Measurements from ENCODE around the gene NEU2.

NEU2 gene

GRCh38 chr2:233032551-233033320, at the start of gene NEU2:
NEU2 (plus strand) TSS chr2:233032672; CDS start chr2:233032672, 0 bp downstream.
- no peak for DNase-seq

GRCh38 chr2:232982926-232983668, 49.4 kb upstream of the NEU2 start:
- no peak for DNase-seq

DNA sequence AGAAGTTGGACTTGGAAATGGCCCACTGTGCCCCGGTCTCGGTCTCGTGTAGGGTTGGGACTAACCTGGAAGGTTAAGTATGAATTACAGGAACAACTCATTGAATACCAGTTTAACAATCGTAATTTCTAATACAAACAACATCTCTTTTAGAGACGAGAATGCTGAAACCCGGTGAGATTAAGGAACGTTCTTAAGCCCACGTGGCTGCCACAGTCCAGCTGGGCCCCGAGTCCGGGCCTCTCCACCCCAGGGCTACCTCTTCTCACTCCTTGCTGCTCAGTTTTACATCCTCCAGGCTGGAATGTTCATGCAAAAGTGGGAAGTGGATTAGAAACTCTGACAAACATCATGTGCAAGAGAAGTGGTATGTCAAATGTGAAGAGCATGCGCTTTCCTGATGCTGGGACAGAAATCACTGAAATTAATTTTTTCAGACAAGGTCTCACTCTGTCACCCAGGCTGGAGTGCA, 48.8 kb upstream of the NEU2 start:
- no peak for DNase-seq

DNA sequence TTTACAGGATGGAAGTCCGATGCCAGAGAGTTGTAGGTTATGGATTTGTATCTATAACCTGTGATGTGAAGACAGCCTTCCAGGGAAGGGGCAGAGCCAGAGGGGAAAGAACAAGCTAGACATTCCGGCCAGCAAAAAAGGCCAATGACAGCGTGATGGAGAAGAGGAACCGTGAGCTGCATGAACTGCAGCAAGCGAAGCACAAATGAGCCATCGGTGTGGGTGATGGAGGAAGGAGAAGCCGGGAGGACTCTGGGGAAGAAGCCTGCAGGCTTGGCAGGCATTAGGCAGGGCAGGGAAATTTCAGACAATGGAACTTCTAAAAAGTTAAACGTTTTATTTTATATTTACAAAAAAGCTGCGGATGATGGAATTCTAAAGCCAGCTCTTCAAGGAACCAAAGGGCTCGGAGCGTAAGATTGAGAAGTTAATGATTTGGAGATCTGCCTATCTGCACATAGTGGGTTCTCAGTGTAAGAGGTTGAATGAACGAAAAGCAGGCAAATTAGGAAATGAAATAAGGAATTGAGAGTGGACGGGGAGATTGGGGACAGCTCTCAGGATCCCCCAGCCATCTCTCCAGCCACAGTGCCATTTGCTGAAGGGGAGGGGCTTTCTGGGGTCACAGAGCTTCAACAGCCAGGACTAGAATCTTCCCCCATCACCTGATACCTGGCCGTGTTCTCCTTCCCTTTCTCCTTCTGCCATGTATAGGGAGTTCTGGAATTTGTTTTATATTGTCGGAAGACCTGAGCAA, 47.8 kb upstream of the NEU2 start:
- no peak for DNase-seq

DNA sequence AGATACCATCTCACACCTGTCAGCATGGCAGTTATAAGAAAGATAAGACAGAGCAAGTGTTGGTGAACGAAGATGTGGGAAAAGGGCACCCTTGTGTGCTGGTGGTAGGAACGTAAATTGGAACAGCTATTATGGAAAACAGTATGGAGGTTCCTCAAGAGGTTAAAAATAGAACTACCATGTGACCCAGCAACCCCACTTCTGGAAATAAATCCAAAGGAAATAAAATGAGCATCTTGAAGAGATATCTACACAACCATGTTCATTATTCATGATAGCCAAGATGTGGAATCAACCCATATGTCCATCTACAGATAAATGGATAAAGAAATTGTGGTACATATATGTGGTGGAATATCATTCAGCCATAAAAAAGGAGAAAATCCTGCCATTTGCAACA, 46.3 kb upstream of the NEU2 start:
- no peak for DNase-seq

DNA sequence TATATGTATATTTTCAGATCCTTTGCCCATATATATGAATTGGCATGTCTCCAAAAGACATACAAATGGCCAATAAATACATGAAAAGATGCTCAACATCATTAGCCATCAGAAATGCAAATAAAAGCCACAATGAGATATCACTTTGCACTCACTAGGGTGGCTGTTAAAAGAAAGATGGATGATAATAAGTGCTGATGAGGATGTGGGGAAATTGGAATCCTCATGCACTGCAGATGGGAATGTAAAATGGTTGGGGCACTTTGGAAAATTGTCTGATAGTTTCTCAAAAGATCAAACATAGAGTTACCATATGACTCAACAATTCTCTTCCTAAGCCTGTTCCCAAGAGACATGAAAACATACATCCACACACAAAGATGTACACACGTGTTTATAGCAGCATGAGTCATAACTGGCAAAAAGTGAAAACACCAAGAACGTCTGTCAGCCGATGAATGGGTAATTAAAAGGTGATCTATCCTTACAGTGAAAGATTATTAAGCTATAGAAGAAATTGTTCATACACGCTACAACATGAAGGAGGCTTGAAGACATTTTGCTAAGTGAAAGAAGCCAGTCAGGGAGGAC, 39.1 kb upstream of the NEU2 start:
- no peak for DNase-seq

- DNase-seq: no peak
Observed at GRCh38 chr2:232994446-232994845, 38.0 kb upstream of the NEU2 start.

- no peak for DNase-seq
Observed at GRCh38 chr2:232997749-232998665, 34.5 kb upstream of the NEU2 start.

GRCh38 chr2:232998666-232998985, 33.8 kb upstream of the NEU2 start:
- no peak for DNase-seq

DNA sequence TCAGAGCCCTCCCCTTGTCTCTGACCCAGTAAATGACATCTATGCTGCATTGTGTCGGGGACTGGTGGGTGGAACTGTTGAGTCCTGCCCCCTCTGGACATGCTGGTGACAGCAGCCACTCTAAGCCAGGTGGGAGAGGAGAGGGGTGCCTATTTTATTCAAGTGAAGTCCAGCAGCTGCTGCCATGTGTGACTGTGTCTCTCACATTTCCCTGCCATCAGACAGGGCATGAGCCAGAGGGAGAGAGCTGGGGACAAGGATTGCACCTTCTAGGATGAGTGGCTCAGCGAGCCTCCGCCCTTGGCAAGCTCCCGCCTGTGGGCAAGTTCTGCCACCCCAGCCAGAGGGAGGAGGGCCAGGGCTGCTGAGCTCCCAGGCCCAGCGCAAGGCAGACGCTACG, 33.1 kb upstream of the NEU2 start:
- DNase-seq: no peak

DNA sequence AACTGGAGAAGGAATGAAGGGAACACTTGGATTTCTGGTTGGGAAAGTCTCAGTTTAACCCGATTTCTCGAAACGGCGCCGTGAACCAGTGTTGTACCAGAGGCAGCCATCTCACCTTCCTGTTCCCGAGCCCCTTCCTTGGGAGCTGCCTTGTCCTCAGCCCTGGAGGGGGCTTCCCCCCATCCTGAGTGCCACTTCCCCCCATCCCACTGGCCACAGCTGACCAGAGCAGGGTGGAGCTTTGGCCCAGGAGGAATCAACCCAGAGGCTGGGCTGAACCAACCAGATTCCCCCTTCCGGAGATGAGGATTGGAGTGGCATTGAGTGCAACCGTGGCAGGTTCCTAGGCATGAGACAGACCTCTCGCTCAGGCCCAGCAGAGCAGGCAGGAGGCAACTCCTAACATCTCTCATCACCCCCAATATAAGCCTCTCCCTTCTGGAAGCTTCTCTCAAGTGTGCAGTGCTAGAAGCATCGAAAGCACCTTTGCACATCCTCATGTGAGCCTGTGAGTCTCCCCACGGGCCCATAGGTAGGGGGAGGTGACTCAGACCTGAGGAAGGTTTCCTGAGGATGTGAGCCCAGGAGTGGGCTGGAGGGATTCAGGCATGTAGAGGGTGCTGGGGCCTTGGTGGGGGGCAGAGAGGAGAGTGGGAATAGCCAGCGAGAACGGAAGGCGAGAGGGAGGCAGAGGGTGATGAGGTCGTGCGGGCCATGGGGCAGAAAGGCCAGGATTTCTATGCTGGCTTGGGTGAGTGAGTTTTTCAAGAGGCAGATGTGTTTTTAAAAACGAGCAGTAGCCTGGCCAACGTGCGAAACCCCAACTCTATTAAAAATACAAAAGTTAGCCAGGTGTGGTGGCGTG, 31.4 kb upstream of the NEU2 start:
- no peak for DNase-seq

- no peak for DNase-seq
Observed at GRCh38 chr2:233002829-233003657, 29.4 kb upstream of the NEU2 start.

DNA sequence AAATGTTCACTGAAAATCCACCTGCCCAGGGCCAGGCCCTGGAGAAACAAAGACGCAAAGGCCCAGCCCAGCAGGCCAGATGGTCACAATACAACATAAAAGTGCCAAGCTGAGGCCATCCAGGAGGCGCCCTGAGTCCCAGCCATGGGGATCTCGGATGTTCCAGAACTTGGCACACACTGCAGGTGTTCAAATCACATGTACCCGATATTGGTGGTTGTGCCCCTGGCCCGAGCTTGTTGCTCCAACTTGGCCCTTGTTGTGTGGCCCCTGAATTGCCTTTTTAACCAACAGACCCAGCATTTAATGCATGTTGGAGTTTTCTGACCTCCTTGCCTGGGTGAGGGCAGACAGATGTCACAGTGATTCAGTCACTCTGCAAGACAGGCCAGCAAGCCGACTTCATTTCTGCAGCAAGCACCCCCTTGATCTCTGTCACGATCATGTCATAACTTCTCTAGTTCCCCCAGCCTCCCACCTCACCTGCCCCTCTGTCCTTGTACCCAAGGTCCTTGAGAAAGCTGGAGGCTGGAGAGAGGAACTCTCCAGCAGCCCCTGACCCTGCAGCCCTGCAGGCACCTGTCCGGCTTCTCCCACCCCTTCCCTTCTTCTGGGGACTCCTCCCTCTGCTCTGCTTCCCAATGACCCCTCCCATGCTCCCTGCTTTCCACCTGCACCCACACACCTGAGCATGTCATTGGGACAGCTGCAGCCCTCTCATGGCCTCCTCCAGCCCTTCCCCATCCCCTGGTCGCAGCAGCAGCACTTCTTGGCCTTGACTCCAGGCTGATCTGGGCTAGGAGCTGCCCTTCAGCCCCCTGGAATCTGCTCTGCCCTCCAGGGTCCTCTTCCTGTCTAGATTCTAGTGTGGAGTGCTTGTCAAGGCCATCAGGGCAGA, 28.6 kb upstream of the NEU2 start:
- DNase-seq: no peak

- no peak for DNase-seq
Observed at GRCh38 chr2:233005096-233005495, 27.4 kb upstream of the NEU2 start.

GRCh38 chr2:233006648-233007047, 25.8 kb upstream of the NEU2 start:
- DNase-seq: no peak

DNA sequence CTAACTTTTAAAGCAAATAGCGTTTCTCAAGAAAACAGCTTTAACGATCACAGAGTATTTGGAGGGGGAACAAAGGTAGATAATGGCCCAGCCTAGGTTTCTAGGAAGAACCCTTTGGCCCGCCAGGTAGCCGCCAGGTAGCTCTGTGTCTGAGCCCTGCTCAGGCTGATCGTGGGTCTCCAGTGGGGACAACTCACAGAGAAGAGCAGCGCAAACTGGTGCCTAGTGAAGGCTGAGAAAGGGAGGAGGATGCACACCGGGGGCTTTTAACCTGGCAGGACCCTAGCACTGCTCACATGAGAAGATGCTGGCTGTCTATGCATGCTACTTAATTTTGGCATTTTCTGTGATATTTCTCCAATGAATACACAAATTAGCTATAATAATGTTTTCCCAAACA, 25.2 kb upstream of the NEU2 start:
- DNase-seq: no peak

GRCh38 chr2:233007739-233008138, 24.7 kb upstream of the NEU2 start:
- no peak for DNase-seq

DNA sequence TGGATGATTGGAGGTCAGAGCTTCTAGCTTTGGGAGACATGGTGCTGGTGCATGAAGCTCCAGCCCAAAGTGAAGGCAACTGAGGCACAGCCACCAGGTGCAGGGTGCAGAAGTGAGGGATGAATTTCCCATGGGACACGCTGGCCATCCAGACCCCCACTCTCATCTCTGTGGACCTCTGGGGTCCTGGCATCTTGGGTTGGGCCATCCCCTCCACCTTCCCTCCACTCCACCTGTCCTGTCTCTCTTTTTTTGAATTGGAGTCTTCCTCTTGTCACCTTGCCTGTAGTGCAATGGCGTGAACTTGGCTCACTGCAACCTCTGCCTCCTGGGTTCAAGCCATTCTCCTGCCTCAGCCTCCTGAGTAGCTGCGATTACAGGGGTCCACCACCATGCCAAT, 22.8 kb upstream of the NEU2 start:
- DNase-seq: no peak
